HepG2 (cell line): ENCODE results near the gene NAPEPLD. TPM values are rescaled to one million over a fixed set of nuclear protein-coding genes. Genes with fewer than 3 reads are reported as not detected.
A peak's percentile ranks its signal among the peaks of the same experiment; 100 is the strongest.

Experiments
- ATF3 ChIP-seq: sonication (generic); formaldehyde crosslinking; IDR thresholded peaks from 2 replicates; pipeline ENCODE4 v1.4.0; 2020; ENCODE audit warnings: missing genetic modification reagents
- BRCA1 ChIP-seq: sonication (generic); formaldehyde crosslinking; IDR thresholded peaks from 2 replicates; pipeline ENCODE4 v1.4.0; 2020; ENCODE audit warnings: missing genetic modification reagents
- CAMTA2 ChIP-seq: sonication (generic); formaldehyde crosslinking; IDR thresholded peaks from 2 replicates; pipeline ENCODE4 v1.4.0; 2020; ENCODE audit warnings: mild to moderate bottlenecking, missing genetic modification reagents, borderline replicate concordance
- GATAD2A ChIP-seq: IDR thresholded peaks from 2 replicates; pipeline ENCODE4 v1.6.1; 2016
- HOXD1 ChIP-seq: sonication (generic); formaldehyde crosslinking; IDR thresholded peaks from 2 replicates; pipeline ENCODE4 v1.5.0; 2020; ENCODE audit warnings: missing genetic modification reagents
- JDP2 ChIP-seq: sonication (generic); formaldehyde crosslinking; IDR thresholded peaks from 2 replicates; pipeline ENCODE4 v1.8.1; 2022; ENCODE audit warnings: missing genetic modification reagents, borderline replicate concordance
- MIER2 ChIP-seq: IDR thresholded peaks from 2 replicates; pipeline ENCODE4 v1.6.1; 2016; ENCODE audit warnings: missing biosample characterization, missing genetic modification reagents
- MYNN ChIP-seq: sonication (generic); formaldehyde crosslinking; IDR thresholded peaks from 2 replicates; pipeline ENCODE4 v1.4.0; 2020; ENCODE audit warnings: mild to moderate bottlenecking, low read depth, missing genetic modification reagents
- MZF1 ChIP-seq: sonication (generic); formaldehyde crosslinking; IDR thresholded peaks from 2 replicates; pipeline ENCODE4 v1.8.1; 2023; ENCODE audit warnings: mild to moderate bottlenecking, missing genetic modification reagents, borderline replicate concordance
- NFIB ChIP-seq: sonication (generic); formaldehyde crosslinking; IDR thresholded peaks from 2 replicates; pipeline ENCODE4 v1.9.0; 2021; ENCODE audit warnings: missing genetic modification reagents, mild to moderate bottlenecking, borderline replicate concordance
- NFYC ChIP-seq: IDR thresholded peaks from 2 replicates; pipeline ENCODE4 v1.6.1; 2016; ENCODE audit warnings: missing genetic modification reagents, missing compliant biosample characterization
- SETDB1 ChIP-seq: sonication (generic); formaldehyde crosslinking; IDR thresholded peaks from 2 replicates; pipeline ENCODE4 v1.5.1; 2020; ENCODE audit warnings: missing genetic modification reagents, mild to moderate bottlenecking, borderline replicate concordance
- ZKSCAN1 ChIP-seq: fragments of 150-350 bp; IDR thresholded peaks from 2 replicates; pipeline ENCODE4 v1.6.1; 2014; ENCODE audit warnings: low read length
- ZNF251 ChIP-seq: sonication (generic); formaldehyde crosslinking; IDR thresholded peaks from 2 replicates; pipeline ENCODE4 v1.9.0; 2021; ENCODE audit warnings: mild to moderate bottlenecking, missing genetic modification reagents
- ZNF256 ChIP-seq: sonication (generic); formaldehyde crosslinking; conservative IDR thresholded peaks from 2 replicates; pipeline ENCODE4 v1.4.0; 2020; ENCODE audit warnings: missing genetic modification reagents
- ZNF280D ChIP-seq: sonication (generic); formaldehyde crosslinking; IDR thresholded peaks from 2 replicates; pipeline ENCODE4 v1.5.1; 2020; ENCODE audit warnings: mild to moderate bottlenecking, missing genetic modification reagents
- ZNF335 ChIP-seq: sonication (generic); formaldehyde crosslinking; IDR thresholded peaks from 2 replicates; pipeline ENCODE4 v1.4.0; 2020; ENCODE audit warnings: missing genetic modification reagents
- ZNF549 ChIP-seq: sonication (generic); formaldehyde crosslinking; IDR thresholded peaks from 2 replicates; pipeline ENCODE4 v1.5.0; 2020; ENCODE audit warnings: missing genetic modification reagents
- ZNF597 ChIP-seq: sonication (generic); formaldehyde crosslinking; IDR thresholded peaks from 2 replicates; pipeline ENCODE4 v1.5.0; 2020; ENCODE audit warnings: missing genetic modification reagents
- ZNF660 ChIP-seq: sonication (generic); formaldehyde crosslinking; IDR thresholded peaks from 2 replicates; pipeline ENCODE4 v1.5.1; 2020; ENCODE audit warnings: mild to moderate bottlenecking, low read depth, missing genetic modification reagents, borderline replicate concordance
- ZSCAN25 ChIP-seq: sonication (generic); formaldehyde crosslinking; IDR thresholded peaks from 2 replicates; pipeline ENCODE4 v1.8.0; 2022; ENCODE audit warnings: mild to moderate bottlenecking, missing genetic modification reagents
- polyA plus RNA-seq, 8 experiments: library from polyadenylated mRNA; depleted of rRNA in 3 of 8; stranded (reverse) in 7 of 8; unstranded in 1 of 8; fragments of >200 nt; fragmentation: Illumina TruSeq in 4 of 8; extraction: Trizol in 4 of 8; gene quantifications; 2 replicates each; pipeline versions ENCODE4 v1.2.1 to v1.2.3, GENCODE V29; 2011 to 2016; ENCODE audit warnings: low read depth in 4 of 8, missing spikeins in 1 of 8, mixed read lengths in 1 of 8; ENCODE audit not compliant: insufficient read depth in 1 of 8
- total RNA-seq, 5 experiments: library from RNA; depleted of rRNA; stranded (reverse); fragments of >200 nt; fragmentation: Illumina TruSeq; extraction: Trizol; gene quantifications; 2 replicates each; pipeline ENCODE4 v1.2.3, GENCODE V29; 2016; ENCODE audit warnings: low read depth in 1 of 5
- TF ChIP-seq, protein P1 (sequence below): sonication (generic); formaldehyde crosslinking; IDR thresholded peaks from 2 replicates; pipeline ENCODE4 v1.4.0; 2020; ENCODE audit warnings: missing genetic modification reagents, borderline replicate concordance
- TF ChIP-seq, protein P2 (sequence below): sonication (generic); formaldehyde crosslinking; IDR thresholded peaks from 2 replicates; pipeline ENCODE4 v1.5.0; 2020; ENCODE audit warnings: missing genetic modification reagents, mild to moderate bottlenecking, borderline replicate concordance

Gene NAPEPLD
- total and polyA plus RNA-seq, 2 of the 13 experiments (the other 11 are each of a cell fraction or from before 2014, with no cell fraction given), result 3.4 to 5.6 TPM

- TF ChIP-seq, protein P1, sequence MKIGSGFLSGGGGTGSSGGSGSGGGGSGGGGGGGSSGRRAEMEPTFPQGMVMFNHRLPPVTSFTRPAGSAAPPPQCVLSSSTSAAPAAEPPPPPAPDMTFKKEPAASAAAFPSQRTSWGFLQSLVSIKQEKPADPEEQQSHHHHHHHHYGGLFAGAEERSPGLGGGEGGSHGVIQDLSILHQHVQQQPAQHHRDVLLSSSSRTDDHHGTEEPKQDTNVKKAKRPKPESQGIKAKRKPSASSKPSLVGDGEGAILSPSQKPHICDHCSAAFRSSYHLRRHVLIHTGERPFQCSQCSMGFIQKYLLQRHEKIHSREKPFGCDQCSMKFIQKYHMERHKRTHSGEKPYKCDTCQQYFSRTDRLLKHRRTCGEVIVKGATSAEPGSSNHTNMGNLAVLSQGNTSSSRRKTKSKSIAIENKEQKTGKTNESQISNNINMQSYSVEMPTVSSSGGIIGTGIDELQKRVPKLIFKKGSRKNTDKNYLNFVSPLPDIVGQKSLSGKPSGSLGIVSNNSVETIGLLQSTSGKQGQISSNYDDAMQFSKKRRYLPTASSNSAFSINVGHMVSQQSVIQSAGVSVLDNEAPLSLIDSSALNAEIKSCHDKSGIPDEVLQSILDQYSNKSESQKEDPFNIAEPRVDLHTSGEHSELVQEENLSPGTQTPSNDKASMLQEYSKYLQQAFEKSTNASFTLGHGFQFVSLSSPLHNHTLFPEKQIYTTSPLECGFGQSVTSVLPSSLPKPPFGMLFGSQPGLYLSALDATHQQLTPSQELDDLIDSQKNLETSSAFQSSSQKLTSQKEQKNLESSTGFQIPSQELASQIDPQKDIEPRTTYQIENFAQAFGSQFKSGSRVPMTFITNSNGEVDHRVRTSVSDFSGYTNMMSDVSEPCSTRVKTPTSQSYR (CRISPR knock-in tag), result no peak
- TF ChIP-seq, protein P2, sequence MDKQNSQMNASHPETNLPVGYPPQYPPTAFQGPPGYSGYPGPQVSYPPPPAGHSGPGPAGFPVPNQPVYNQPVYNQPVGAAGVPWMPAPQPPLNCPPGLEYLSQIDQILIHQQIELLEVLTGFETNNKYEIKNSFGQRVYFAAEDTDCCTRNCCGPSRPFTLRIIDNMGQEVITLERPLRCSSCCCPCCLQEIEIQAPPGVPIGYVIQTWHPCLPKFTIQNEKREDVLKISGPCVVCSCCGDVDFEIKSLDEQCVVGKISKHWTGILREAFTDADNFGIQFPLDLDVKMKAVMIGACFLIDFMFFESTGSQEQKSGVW (CRISPR knock-in tag), result 0 out of 2 replicates have a peak, but pooled peaks have one; percentile 7
- TF ChIP-seq ATF3 (CRISPR knock-in tag) (no peak), ZNF597 (CRISPR knock-in tag) (no peak), SETDB1 (CRISPR knock-in tag) (no peak), HOXD1 (CRISPR knock-in tag) (no peak; the same call in 1 of the 2 replicates), GATAD2A (CRISPR knock-in tag) (peak; percentile 46), MZF1 (CRISPR knock-in tag) (no peak), ZNF549 (no peak), ZNF251 (no peak), BRCA1 (CRISPR knock-in tag) (no peak), ZNF335 (CRISPR knock-in tag) (no peak), MIER2 (CRISPR knock-in tag) (no peak), ZSCAN25 (CRISPR knock-in tag) (no peak), ZNF280D (CRISPR knock-in tag) (peak; percentile 96), NFYC (no peak), ZNF256 (no peak; the same call in none of the 2 replicates), ZKSCAN1 (no peak), MYNN (no peak; the same call in 1 of the 2 replicates), CAMTA2 (CRISPR knock-in tag) (no peak), ZNF660 (CRISPR knock-in tag) (no peak), NFIB (CRISPR knock-in tag) (no peak), JDP2 (CRISPR knock-in tag) (no peak)
These were observed at the start of gene NAPEPLD (continued) for GRCh38 chr7:103148994-103149807.
